Stimulated activated CD4-positive, alpha-beta T cell treated with anti-CD3 and anti-CD28 coated beads, Interleukin-15, amount 100 ng/mL, for 1 hour (primary cell): ENCODE results near the gene METTL25B.
A peak's percentile ranks its signal among the peaks of the same experiment; 100 is the strongest.

Experiments
- DNase-seq, 2 donors: peaks; one replicate each; pipeline ENCODE4 v3.0.0-alpha.2; 2020; ENCODE audit warnings: low read depth in 1 of 2, low spot score in 1 of 2

Gene METTL25B

GRCh38 chr1:156767101-156767878 is 39.0 kb downstream of the METTL25B start, which contains the start of gene PRCC:
Gene PRCC (plus strand): TSS chr1:156767535. CDS start chr1:156767772, 237 bp downstream.
- peak; percentile 87 to 96 for DNase-seq

GRCh38 chr1:156767879-156768604 is 39.8 kb downstream of the METTL25B start:
- DNase-seq, result no peak

- DNase-seq, result no peak
Observed at GRCh38 chr1:156768610-156769295, 40.5 kb downstream of the METTL25B start.

- no peak for DNase-seq
Observed at GRCh38 chr1:156772222-156772621, 44.0 kb downstream of the METTL25B start.

- DNase-seq, result no peak
Observed at GRCh38 chr1:156772728-156773497, 44.6 kb downstream of the METTL25B start.

GRCh38 chr1:156773607-156774006 is 45.3 kb downstream of the METTL25B start:
- DNase-seq, result no peak

GRCh38 chr1:156775799-156776198 is 47.5 kb downstream of the METTL25B start:
- no peak for DNase-seq

- no peak for DNase-seq
Observed at GRCh38 chr1:156776942-156777341, 48.7 kb downstream of the METTL25B start.

GRCh38 chr1:156777573-156777972 is 49.3 kb downstream of the METTL25B start:
- no peak for DNase-seq

- DNase-seq, result no peak
Observed at GRCh38 chr1:156781585-156782186, 53.4 kb downstream of the METTL25B start.

- DNase-seq, result no peak
Observed at GRCh38 chr1:156785458-156785857, 57.2 kb downstream of the METTL25B start.
